ENCODE measurements around the gene RAB29.
"Not testable (repeated sequence)": the region's sequence is repeated elsewhere in the genome, so short reads cannot be mapped to it uniquely, and the experiment has no call there.

RAB29 gene, protein sequence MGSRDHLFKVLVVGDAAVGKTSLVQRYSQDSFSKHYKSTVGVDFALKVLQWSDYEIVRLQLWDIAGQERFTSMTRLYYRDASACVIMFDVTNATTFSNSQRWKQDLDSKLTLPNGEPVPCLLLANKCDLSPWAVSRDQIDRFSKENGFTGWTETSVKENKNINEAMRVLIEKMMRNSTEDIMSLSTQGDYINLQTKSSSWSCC

DNA sequence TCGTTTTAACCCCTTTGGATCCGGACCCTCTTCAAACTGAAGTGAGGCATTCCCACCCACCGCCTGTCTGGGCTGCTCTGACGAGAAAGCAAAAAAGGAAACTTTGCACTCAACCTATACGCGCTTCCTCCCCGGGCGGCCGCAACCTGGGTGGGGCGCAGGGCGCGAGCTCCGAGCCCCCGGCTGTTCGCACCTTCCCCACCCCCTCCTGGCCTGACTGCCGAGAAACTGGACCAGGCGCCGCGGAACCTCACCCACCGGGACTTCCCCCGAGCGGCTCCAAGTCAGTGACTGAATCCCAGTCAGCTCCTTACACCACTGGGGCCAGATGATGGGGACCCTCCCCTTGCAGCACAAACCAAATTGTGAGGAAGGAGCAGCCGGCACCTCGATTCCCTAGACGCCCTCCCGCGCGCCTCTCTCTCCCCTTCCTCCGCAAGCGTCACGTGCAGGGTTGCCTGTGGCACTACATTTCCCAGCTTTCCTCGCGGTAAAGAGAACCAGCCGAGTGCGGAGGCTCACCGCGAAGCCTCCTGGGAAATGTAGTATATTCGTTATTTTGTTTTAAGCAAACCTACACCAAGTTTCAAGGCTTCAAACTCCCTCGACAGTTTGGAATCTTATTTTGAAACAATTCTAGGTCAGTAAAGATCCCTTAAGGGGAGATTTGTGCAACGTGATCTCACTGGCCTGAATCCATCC, at the start of gene RAB29:
Gene RAB29 (minus strand): TSS at position 468 of the 702 bp plus-strand sequence. CDS start 526 bp downstream, outside the sequence.
- DNase-seq (ENCODE audit: low read depth in 2 of 2): peak; percentile 73 to 77

DNA sequence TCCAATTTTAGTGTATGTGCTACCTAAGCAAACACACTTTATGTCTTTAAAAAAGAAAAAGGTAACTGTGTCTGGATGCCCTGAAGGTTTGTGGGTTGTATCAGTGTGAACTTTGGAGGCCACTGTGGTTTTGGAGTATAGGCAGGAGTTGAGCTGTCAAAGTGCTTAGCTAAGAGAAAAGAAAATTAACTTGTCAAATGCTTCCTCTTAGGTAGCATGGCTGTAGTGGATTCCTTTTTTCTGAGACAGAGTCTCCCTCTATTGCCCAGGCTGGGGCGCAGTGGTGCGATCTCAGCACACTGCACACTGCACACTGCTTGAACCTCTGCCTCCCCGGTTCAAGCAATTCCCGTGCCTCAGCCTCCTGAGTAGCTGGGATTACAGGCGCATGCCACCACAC, 48.9 kb upstream of the RAB29 start:
- DNase-seq (ENCODE audit: low read depth in 2 of 2): no peak

DNA sequence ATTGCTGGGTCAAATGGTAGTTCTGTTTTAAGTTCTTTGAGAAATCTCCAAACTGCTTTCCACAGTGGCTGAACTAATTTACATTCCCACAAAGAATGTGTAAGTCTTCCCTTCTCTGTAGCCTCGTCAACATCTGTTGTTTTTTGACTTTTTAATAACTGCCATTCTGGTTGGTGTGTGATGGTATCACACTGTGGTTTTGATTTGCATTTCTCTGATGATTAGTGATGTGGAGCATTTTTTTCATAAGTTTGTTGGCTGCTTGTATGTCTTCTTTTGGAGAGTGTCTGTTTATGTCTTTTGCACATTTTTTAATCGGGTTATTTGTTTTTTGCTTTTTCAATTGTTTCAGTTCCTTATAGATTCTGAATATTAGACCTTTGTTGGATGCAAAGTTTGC, 48.0 kb upstream of the RAB29 start:
- DNase-seq (ENCODE audit: low read depth in 2 of 2): not testable (repeated sequence)

DNA sequence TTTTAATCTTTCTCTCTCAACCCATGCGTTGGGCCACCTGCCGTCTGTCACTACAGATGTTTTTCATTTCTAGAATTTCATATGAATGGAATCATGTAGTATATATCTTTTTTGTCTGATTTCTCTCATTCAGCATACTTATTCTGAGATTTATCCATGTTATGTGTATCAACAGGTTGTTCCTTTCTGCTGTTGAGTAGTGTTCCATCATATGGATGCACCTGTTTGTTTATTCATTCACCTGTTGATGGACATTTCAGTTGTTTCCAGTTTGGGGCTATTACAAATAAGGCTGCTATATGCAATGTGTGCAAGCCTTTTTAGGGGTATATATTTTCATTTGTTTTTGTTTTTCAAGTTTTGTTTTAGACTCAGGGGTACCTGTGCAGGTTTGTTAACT, 47.1 kb upstream of the RAB29 start:
- no peak for DNase-seq (ENCODE audit: low read depth in 2 of 2)

DNA sequence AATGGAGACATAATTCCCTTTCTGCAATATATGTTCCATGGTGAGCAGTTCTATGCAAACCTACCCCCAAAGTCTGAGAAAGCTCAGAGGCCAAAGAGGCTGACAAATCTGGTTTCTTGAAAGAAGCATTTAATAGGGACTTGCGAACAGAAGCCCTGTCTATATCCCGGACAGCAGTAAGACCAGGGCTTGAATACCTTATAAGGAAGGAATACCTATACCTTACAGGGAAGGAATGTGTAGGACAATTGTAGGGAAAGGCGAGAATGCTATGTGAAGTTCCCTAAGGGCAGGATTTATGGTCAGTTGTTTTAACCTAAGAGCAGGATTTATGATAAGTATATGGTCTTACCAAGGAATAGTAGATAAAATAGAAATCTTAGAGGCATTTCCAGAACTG, 42.7 kb upstream of the RAB29 start:
- no peak for DNase-seq (ENCODE audit: low read depth in 2 of 2)

DNA sequence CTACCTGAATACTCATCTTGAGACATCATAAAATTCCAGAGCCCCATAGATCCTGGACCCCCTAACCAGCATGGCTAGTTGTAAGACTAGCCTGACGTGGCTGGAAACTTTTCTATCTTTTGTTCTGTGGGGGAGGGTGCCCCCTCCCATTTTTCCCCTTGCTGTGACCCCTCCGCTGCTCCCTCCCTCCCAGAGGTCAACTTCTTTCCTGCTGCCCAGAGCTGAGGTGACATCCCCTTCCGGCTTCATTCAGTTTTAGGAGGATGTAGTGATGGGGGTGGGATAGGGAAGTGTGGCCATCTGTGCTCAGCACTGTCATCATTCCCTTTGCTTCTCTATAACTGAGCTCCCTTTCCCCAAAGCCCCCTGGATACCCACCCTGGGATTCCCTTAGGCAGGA, 42.1 kb upstream of the RAB29 start:
- DNase-seq (ENCODE audit: low read depth in 2 of 2): no peak

DNA sequence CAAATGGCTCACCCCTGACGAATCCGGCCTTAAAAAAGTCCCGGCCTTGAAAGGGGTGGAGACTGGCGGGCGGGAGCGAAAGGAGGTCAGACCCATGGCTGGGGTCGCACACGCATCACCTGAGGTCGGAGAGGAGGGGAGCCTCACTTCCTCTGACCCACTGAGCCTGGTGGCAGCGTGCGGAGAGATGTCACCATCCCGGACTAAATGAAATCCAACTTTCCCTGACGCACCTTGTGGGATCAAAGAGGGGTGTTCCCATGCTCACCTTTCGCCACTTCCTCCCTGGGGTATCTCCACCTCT, 38.4 kb upstream of the RAB29 start:
- DNase-seq (ENCODE audit: low read depth in 2 of 2): peak in 1 of 2 donors; percentile 24

DNA sequence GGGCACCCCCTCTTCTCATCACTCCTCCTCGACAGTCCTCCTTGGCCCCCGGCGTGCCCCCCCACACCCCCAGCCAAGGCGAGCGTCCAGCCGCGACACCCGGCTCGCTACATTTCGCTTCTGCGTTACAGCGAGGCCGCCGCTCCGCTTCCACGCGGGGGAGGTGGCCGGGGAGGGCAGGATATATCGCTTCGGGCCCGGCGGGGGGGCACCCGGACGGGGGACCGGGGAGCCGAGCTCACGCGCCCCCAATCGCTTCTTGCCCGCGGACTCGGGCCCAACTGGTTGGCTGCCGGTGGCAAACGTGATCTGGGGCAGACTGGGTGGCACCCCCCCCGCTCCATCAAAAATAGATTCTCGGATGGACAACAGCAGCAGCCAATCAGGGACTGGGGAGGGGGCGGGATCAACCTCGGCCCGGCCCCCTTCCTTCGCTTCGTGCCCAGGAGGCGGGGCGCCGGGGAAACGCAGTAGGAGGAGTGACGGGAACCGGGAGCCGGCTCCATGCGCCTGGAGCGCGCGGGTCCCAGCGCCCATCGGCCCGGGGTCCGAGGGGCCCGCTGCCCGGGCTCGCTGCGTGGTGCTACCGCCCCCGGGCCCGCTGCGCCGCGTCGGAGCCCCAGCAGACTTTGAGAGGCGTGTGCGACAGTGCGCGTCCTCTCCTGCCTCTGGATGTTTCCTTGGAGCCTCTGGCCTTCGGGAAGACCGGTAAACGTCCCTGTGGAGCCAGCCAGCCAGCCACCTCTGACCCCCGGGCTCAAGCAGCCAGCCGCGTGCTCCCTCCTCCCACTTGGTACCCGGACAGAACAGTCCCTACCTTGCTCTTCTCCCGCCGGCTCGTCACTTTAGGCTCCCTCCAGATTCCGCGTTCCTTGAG, 37.8 kb upstream of the RAB29 start, which contains the start of gene SLC41A1:
Gene SLC41A1 (minus strand): TSS at position 321 of the 877 bp plus-strand sequence. CDS start 2,757 bp downstream, outside the sequence.
- peak; percentile 80 to 86 for DNase-seq (ENCODE audit: low read depth in 2 of 2)

DNA sequence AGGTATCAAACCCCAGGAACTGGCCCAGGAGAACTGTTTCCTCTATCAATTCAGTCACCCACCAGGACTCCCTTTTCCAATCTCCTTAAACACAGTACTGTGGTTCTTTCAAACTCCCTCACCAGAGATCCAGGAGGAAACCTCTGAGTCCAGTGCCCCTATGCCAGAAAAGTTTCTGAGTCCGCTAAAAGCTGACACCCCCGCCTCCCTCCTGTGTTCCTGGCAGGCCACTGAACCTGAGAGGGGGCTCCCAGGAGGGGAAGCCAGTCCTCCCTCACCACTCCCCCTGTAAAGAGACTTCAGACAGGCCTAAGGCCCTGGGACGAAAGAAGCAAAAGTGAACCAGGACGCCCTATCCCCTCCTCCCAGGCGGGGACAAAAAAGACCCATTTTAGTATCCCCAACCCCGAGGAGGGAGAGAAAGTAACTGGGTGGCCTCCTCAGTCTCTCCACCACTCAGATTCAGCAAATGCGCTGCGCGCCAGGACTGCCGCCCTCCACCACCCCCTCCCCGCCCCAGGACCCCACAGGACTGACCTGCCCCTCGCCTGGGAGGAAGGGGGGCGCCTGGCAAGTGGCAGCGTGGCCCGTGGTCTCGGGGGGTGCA, 37.1 kb upstream of the RAB29 start:
- peak; percentile 4 for DNase-seq (ENCODE audit: low read depth in 2 of 2)

DNA sequence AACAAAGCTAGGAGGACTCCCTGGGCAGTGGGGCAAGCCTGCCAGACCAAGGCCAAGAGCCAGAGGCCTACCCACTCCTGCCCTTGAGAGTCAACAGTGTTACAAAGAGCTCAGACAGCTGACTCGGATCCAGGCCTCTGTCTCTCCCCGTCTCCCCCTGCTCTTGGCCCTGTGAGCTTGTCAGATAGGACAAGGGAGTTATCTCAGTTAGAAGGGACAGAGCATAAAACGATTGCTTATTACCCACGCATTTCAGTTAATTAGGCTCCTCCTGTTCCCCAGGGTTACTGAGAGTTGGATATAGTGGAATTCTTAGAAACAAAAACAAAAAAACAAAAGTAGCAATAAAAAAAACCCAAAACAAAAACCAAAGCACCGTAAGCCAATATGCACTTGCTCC, 36.4 kb upstream of the RAB29 start:
- no peak for DNase-seq (ENCODE audit: low read depth in 2 of 2)

DNA sequence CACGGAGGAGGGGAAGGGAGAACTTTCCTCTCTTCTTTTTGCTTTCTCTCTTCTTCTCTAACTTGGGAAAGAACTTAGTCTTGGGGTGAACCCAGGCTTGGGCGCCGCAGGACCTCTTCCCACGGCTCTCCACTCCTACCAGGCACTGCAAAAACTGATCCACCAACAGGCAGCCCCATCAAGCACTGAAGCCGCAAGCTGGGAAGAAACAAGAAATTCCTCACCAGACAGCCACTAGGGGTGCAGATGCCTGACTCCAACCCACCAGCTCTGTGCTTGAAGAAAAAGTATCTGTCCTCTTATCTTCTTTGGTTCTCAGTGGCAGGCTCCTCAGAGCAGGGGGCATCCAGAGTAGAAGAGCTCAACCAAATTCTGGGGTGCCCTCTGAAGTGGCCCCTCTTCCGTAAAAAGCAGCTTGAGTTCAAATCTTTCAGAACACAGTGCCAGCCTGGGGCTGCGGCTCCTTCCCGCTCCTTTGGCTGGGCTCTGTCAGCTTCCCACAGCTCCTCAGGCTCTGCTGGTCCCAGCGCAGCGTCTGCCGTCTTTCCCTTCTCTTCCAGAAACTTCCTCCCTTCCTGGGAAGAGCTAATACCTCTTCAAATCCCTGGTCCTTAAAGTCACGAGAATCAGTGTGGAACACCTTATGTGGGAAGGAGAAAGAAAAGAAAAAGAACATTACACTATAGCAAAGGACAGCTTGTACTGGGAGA, 35.3 kb upstream of the RAB29 start:
- DNase-seq (ENCODE audit: low read depth in 2 of 2): no peak

DNA sequence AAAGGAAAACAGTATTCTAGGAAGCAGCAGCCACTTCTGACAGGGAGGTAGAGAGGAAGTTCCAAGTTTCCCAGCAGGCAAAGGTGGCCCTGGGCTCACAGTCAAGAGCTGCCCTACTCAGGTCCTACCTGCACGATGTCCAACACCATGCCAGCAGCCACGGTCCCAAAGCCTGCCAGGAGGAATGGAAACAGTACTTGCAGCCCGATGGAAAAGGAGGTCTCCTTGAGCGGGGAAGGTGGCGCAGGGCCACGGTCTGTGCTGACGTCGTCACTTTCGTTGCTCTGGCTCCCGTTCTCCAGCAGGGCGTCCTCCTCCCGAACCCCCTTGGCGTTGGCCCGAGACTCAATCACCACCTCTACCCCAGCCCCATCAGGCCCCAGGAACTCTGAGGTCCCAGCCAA, 34.7 kb upstream of the RAB29 start:
- no peak for DNase-seq (ENCODE audit: low read depth in 2 of 2)

DNA sequence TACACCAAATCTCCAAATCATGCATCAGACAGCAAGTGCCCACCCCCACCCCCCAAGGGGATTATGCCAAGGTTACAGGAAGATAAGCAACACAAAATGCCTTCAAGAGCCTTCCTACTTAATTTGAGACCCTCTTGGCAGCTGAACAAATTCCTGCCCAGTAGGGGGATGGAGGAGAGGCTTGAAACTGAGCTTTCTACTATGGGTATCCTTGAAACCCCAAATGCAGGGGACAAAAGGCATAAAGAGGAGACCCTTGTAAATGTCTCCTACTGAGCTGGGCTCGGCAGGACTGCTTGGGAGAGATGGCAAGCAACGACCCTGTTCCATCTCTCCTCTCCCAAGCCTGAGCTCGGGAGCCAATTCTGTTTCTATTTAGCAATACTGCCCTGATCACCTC, 34.2 kb upstream of the RAB29 start:
- DNase-seq (ENCODE audit: low read depth in 2 of 2): no peak

DNA sequence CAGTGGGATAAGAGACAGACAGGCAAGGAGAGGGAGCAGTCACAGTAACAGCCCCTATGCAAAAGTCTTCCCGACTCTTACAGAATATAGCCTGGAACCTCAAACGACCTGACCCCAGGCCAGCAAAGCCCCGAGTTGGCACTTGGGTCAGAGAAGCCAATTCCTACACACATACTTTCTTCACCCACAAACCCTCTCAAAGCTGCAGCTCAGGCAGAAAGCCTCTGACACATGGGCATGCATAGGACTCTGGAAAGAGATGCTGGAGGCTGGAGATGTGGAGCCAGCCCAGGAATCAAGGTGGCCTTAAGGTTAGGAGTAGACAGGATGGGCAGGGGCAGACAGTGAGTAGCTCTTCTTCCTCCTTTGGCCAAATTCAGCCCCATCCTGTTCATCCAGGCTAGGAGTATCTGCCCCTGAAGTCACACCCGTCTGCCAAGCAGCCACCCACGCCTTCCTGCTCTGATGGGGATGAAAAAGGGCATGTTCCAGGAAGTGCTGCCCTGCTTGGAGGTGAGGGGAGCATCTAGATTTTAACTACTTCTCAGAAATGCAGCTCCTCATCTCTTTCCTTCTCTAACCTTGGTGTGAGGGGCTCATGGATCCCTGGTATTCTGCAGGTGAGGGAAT, 29.9 kb upstream of the RAB29 start:
- DNase-seq (ENCODE audit: low read depth in 2 of 2): peak; percentile 22 to 39

DNA sequence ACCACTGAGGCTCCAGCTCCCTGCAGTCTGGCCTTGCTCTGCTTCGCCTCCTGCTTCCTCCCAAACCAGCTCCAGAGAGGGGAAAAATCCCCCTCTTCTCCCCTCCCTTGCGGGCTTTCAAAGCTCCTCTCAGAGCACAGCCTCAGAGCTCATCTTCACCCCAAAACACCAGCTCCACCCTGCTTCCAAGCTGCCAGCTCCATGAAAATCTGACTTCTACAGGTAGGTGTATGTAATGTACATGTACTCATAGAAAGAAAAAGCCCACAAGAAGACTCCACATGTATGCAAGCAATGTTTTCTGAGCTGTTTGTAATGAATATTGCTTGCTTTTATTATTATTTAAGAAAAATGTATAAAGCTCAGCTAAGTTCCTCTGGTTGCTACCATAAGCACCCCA, 29.3 kb upstream of the RAB29 start:
- no peak for DNase-seq (ENCODE audit: low read depth in 2 of 2)

DNA sequence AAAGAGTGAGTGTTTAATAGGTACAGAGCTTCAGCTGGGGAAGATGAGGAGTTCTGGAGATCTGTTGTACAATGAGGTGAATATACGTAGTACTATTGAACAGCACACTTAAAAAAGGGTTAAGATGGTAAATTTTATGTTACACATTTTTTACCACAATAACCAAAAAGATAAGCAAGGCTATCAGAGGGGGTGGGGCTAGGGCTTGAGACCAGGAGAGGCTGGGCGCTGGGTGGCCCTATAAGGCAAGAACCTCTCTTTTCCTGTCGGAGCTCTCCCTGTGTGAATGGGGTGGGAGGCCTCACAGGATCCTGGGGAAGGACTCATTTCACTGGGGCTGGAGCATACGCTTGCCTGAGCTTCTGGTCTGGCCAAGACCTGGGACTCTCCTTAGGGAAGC, 28.7 kb upstream of the RAB29 start:
- DNase-seq (ENCODE audit: low read depth in 2 of 2): no peak

DNA sequence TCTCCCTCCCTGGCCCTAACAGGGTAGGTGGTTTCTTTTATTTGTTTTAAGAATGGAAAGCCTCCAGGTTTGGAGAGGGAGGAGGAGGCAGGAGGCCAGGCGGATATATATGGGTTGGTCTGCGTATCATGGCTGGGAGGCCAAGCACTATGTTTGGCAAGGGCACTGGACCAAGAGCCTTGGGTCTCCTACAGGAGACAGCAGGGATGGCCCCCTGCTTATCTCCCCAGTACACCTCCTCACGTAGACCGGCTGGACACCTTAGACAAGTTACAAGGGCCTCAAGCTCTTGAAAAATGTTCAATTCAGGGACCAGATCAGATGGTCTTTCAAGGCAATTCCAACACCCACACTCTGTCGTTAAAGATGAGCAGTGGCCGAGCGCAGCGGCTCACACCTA, 26.8 kb upstream of the RAB29 start:
- DNase-seq (ENCODE audit: low read depth in 2 of 2): no peak

DNA sequence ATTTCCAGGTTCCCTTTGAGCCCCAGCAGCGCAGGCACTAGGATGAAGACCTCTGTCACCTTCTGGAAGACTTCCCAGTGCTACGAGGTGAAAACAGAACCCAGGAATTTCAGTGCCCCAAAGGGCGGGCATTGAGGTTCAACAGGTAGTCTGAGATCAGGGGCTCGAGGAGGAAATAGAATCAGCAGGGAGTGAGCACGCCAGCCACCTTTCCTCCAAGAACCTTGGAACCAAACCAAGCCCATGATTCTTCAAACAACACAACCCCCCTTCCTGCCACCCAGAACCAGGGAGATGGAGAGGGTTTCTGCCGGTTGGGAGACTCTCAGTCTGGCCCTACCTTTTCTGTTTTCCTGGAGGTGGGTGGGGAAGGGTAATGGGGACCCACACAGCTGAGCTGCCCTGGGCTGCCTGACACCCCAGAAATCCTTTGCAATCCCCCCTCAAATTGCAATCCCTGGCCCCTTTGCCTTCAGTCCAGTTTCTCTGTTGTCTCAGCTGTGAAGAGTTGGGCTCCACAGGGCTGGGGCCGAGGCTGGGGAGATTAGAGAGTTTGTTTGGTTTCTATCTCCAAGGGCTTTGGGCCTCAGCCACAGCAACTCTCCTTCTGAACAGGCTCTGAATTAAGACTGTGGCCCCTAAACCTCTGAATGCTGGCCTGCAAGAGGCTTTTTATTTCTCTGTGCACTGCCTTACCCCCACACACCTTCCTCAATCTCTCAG, 25.9 kb upstream of the RAB29 start:
- no peak for DNase-seq (ENCODE audit: low read depth in 2 of 2)

DNA sequence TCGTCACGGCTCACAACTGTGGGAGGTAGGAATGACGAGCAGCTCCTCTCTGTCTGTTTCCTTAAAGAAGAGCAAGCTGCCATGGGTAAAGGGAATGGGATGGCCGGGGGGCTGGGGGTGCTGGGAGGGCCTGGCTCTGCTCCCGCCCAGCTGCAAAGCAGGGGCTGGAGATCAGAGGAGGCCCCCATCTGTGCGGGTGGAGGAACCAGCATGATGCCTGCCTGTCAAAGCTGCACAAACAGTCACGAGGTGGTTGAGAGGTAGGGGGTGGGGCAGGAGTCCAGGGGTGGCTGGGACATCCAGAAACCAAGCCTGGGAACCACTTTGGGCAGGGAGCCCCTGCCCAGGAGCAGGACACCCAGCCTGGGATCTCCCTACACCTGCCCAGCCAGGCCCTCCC, 25.1 kb upstream of the RAB29 start:
- no peak for DNase-seq (ENCODE audit: low read depth in 2 of 2)

DNA sequence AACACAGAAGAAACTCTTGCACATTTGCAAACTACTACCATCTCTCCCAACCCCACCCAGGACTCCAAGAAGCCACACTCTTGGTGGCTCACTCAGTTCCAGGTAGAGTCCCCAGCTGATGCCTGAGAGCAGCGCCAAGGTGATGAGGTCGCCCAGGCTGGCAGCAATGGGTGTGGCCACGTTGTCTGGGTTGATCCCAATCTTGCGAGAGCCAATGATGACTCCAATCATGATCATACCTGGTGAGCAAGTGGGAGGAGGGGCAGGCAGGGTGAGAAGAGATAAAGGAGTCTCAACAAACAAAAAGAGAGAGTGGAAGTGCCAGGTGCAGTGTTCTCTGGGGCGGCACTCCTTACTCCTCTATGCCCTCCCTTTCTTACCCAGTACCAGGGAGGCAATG, 23.3 kb upstream of the RAB29 start:
- no peak for DNase-seq (ENCODE audit: low read depth in 2 of 2)

DNA sequence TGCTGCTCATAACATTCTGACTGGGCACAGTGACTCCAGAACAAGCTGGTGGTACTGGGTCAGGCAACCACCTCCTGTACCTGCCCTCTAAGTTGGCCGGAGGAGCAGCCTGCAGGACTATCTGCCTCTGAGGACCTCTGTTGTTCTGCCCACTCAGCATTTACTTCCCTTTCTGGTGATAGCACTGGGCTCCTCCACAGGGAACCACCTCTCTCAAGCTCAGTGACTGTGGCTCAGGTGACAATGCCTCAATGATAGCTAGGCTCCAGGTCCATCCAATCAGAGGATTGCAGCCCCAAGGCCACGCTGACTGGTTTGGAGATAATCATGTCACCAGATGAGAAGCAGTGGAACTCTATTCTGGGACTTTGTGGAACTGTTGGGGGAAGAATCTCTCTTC, 21.9 kb upstream of the RAB29 start:
- no peak for DNase-seq (ENCODE audit: low read depth in 2 of 2)

Data from stimulated activated CD4-positive, alpha-beta T cell treated with anti-CD3 and anti-CD28 coated beads, Interleukin-15, amount 100 ng/mL, for 48 hours (primary cell).